IMR-90 (cell line): ENCODE data around the gene P2RX3. TPM values are rescaled to one million over a fixed set of nuclear protein-coding genes. Genes with fewer than 3 reads are reported as not detected.

Experiments used
- ATAC-seq: fragments of 200-7000 bp; cut with Tn5 transposase; 2 replicates; pipeline ENCODE4 v1.9.1; 2020; ENCODE audit warnings: low read depth, mild to moderate bottlenecking, moderate library complexity
- BruUV-seq: library from RNA; stranded (reverse); fragments of 400-500 nt; replicated peaks from 2 replicates; lab custom pipeline; 2021; lab: Mats Ljungman, UMichigan
- CTCF ChIA-PET: fragments of 300-600 bp; formaldehyde crosslinking; extraction: SDS; loops from one replicate; lab custom pipeline; 2021; ENCODE audit warnings: antibody characterized with exemption; lab: Yijun Ruan, JAX
- POLR2A ChIA-PET: fragments of 300-600 bp; sonication (Branson Sonifier 250); formaldehyde crosslinking; loops from one replicate; lab custom pipeline; 2022; ENCODE audit warnings: antibody characterized with exemption; ENCODE audit not compliant: unreplicated experiment; lab: Charles Lee
- DNase-seq: peaks from one replicate; pipeline ENCODE4 v3.0.0; 2013
- H2AFZ ChIP-seq: replicated peaks from 2 replicates; pipeline ENCODE3; 2013; ENCODE audit warnings: low read length, mild to moderate bottlenecking; ENCODE audit not compliant: poor library complexity
- H2AK5ac ChIP-seq: 2 replicates; pipeline ENCODE4 v1.6.1; 2013; ENCODE audit warnings: low read depth, low read length, inconsistent platforms
- H2AK9ac ChIP-seq: replicated peaks from 2 replicates; pipeline ENCODE3; 2013; ENCODE audit warnings: mild to moderate bottlenecking, low read depth, low read length, moderate library complexity; ENCODE audit not compliant: poor library complexity
- H2BK120ac ChIP-seq: 2 replicates; pipeline ENCODE4 v1.6.1; 2013; ENCODE audit warnings: low read depth, low read length, inconsistent platforms
- H2BK15ac ChIP-seq: 3 replicates; pipeline ENCODE4 v1.6.1; 2013; ENCODE audit warnings: low read depth, low read length, inconsistent platforms
- H2BK20ac ChIP-seq: 2 replicates; pipeline ENCODE4 v1.6.1; 2013; ENCODE audit warnings: low read depth, mild to moderate bottlenecking, inconsistent platforms, low read length, moderate library complexity
- H2BK5ac ChIP-seq: 2 replicates; pipeline ENCODE4 v1.6.1; 2013; ENCODE audit warnings: mild to moderate bottlenecking, low read depth, low read length, inconsistent platforms; ENCODE audit not compliant: poor library complexity, severe bottlenecking
- H3K14ac ChIP-seq: replicated peaks from 2 replicates; pipeline ENCODE4 v1.6.1; 2013; ENCODE audit warnings: low read depth, low read length, inconsistent platforms
- H3K18ac ChIP-seq: 2 replicates; pipeline ENCODE4 v1.6.1; 2013; ENCODE audit warnings: low read depth, low read length, control low read depth
- H3K23ac ChIP-seq: 2 replicates; pipeline ENCODE4 v1.6.1; 2013; ENCODE audit warnings: low read depth, low read length, inconsistent platforms
- H3K27ac ChIP-seq: 2 replicates; pipeline ENCODE4 v1.5.1; 2013; ENCODE audit warnings: mild to moderate bottlenecking, control low read depth, low read length; ENCODE audit not compliant: insufficient read depth
- H3K27me3 ChIP-seq: 2 replicates; pipeline ENCODE4 v1.6.1; 2013; ENCODE audit warnings: low read length; ENCODE audit not compliant: control insufficient read depth, insufficient read depth
- H3K36me3 ChIP-seq: 2 replicates; pipeline ENCODE4 v1.6.1; 2013; ENCODE audit warnings: low read length, mixed read lengths; ENCODE audit not compliant: control insufficient read depth, insufficient read depth
- H3K4ac ChIP-seq: 2 replicates; pipeline ENCODE4 v1.6.1; 2013; ENCODE audit warnings: low read depth, low read length, inconsistent platforms
- H3K4me1 ChIP-seq: 2 replicates; pipeline ENCODE4 v1.6.1; 2013; ENCODE audit warnings: low read length, mixed read lengths; ENCODE audit not compliant: control insufficient read depth, insufficient read depth
- H3K4me2 ChIP-seq: 2 replicates; pipeline ENCODE4 v1.6.1; 2013; ENCODE audit warnings: low read depth, mild to moderate bottlenecking, control low read depth, low read length, moderate library complexity
- H3K4me3 ChIP-seq: 2 replicates; pipeline ENCODE4 v1.5.1; 2013; ENCODE audit warnings: low read depth, mild to moderate bottlenecking, control low read depth, low read length, moderate library complexity; ENCODE audit not compliant: insufficient read depth
- H3K56ac ChIP-seq: 2 replicates; pipeline ENCODE4 v1.6.1; 2013; ENCODE audit warnings: low read length, inconsistent platforms; ENCODE audit not compliant: insufficient read depth; ENCODE audit errors: extremely low read depth
- H3K79me1 ChIP-seq, 2 experiments: 2 replicates each; pipeline ENCODE4 v1.6.1; 2013; ENCODE audit warnings: low read length in 2 of 2, inconsistent platforms in 1 of 2, low read depth in 1 of 2
- H3K9ac ChIP-seq: 2 replicates; pipeline ENCODE4 v1.6.1; 2013; ENCODE audit warnings: low read depth, low read length, control low read depth
- H3K9me1 ChIP-seq: 2 replicates; pipeline ENCODE4 v1.6.1; 2013; ENCODE audit warnings: low read length, inconsistent platforms; ENCODE audit not compliant: insufficient read depth
- H3K9me3 ChIP-seq: 2 replicates; pipeline ENCODE4 v1.6.1; 2013; ENCODE audit warnings: low read length; ENCODE audit not compliant: control insufficient read depth, insufficient read depth
- H4K20me1 ChIP-seq: 2 replicates; pipeline ENCODE4 v1.6.1; 2013; ENCODE audit warnings: low read length, inconsistent platforms; ENCODE audit not compliant: insufficient read depth
- H4K5ac ChIP-seq: 2 replicates; pipeline ENCODE4 v1.6.1; 2013; ENCODE audit warnings: mild to moderate bottlenecking, low read depth, low read length, control low read depth
- H4K8ac ChIP-seq, 2 experiments: 2 replicates each; pipeline ENCODE4 v1.6.1; 2013; ENCODE audit warnings: low read depth in 2 of 2, low read length in 2 of 2, control low read depth in 1 of 2, inconsistent platforms in 1 of 2
- H4K91ac ChIP-seq: 2 replicates; pipeline ENCODE4 v1.6.1; 2013; ENCODE audit warnings: low read depth, low read length, inconsistent platforms; ENCODE audit not compliant: insufficient read depth
- BHLHE40 ChIP-seq: fragments of 150-350 bp; IDR thresholded peaks from 2 replicates; pipeline ENCODE4 v1.6.1; 2016; ENCODE audit warnings: mild to moderate bottlenecking, low read depth, low read length
- CEBPB ChIP-seq: IDR thresholded peaks from 2 replicates; pipeline ENCODE4 v1.6.1; 2012; ENCODE audit warnings: low read depth, low read length, improper control_type of control experiment
- CTCF ChIP-seq: conservative IDR thresholded peaks from 2 replicates; pipeline ENCODE4 v1.5.1; 2012; ENCODE audit warnings: mild to moderate bottlenecking, low read depth, low read length, improper control_type of control experiment
- ELK1 ChIP-seq: fragments of 150-350 bp; IDR thresholded peaks from 2 replicates; pipeline ENCODE4 v1.6.1; 2016; ENCODE audit warnings: low read depth, mild to moderate bottlenecking, low read length, moderate library complexity, borderline replicate concordance
- MAFK ChIP-seq: IDR thresholded peaks from 2 replicates; pipeline ENCODE4 v1.6.1; 2012; ENCODE audit warnings: low read depth, low read length, improper control_type of control experiment
- MAZ ChIP-seq: IDR thresholded peaks from 2 replicates; pipeline ENCODE4 v1.6.1; 2012; ENCODE audit warnings: low read depth, mild to moderate bottlenecking, low read length, improper control_type of control experiment, moderate library complexity, borderline replicate concordance
- MXI1 ChIP-seq: IDR thresholded peaks from 2 replicates; pipeline ENCODE4 v1.6.1; 2012; ENCODE audit warnings: low read depth, mild to moderate bottlenecking, low read length, moderate library complexity, borderline replicate concordance
- NFE2L2 ChIP-seq: fragments of 150-350 bp; IDR thresholded peaks from 2 replicates; pipeline ENCODE4 v1.6.1; 2016; ENCODE audit warnings: low read depth, mild to moderate bottlenecking, low read length
- POLR2A ChIP-seq: IDR thresholded peaks from 2 replicates; pipeline ENCODE4 v1.6.1; 2012; ENCODE audit warnings: mild to moderate bottlenecking, low read depth, low read length
- RCOR1 ChIP-seq: IDR thresholded peaks from 2 replicates; pipeline ENCODE4 v1.6.1; 2012; ENCODE audit warnings: mild to moderate bottlenecking, low read length, improper control_type of control experiment; ENCODE audit not compliant: insufficient replicate concordance
- RFX5 ChIP-seq: IDR thresholded peaks from 2 replicates; pipeline ENCODE4 v1.8.0; 2012; ENCODE audit warnings: low read depth, mild to moderate bottlenecking, low read length, moderate library complexity
- SMC3 ChIP-seq: fragments of 150-350 bp; IDR thresholded peaks from 2 replicates; pipeline ENCODE4 v1.6.1; 2016; ENCODE audit warnings: low read depth, mild to moderate bottlenecking, antibody characterized with exemption, low read length, moderate library complexity
- WGBS, 2 experiments: methylation state at CpG; one replicate each; pipeline versions ENCODE4 v1.1.5 to v1.1.7; 2013; ENCODE audit warnings: missing lambda C conversion rate in 2 of 2; ENCODE audit not compliant: insufficient read length in 1 of 2; ENCODE audit errors: extremely low coverage in 2 of 2; 5-methylcytosine and 5-hydroxymethylcytosine counted together
- dilution Hi-C: fragments of 300-500 bp; cut with HindIII; formaldehyde crosslinking; loops from one replicate; pipeline ENCODE4 v1.14.3; 2018; ENCODE audit warnings: low sequenced_read_pairs; ENCODE audit not compliant: unreplicated experiment
- in situ Hi-C: fragments of 300-500 bp; cut with MboI; formaldehyde crosslinking; loops from 3 replicates; pipeline ENCODE4 v1.14.3; 2019; ENCODE audit warnings: low sequenced_read_pairs, inconsistent platforms, mixed read lengths
- intact Hi-C: fragments of 100-400 bp; cut with micrococcal nuclease; formaldehyde crosslinking; loops from 2 replicates; pipeline ENCODE4 v1.10.0; 2022
- polyA plus RNA-seq, 3 experiments: library from polyadenylated mRNA; depleted of rRNA; stranded (reverse); fragments of >200 nt; gene quantifications; 2 replicates each; pipeline ENCODE4 v1.2.3, GENCODE V29; 2012; ENCODE audit warnings: low replicate concordance in 1 of 3
- total RNA-seq: library from RNA; depleted of rRNA; stranded (reverse); fragments of >200 nt; gene quantifications from 2 replicates; pipeline ENCODE4 v1.2.3, GENCODE V29; 2012

The P2RX3 gene
- total and polyA plus RNA-seq, 2 of the 4 experiments (the other 2 are of a cell fraction) = not detected

GRCh38 chr11:57394203-57394965 is 56.2 kb downstream of the P2RX3 start:
- Histone ChIP-seq H3K4ac (no peak overlapping the region), H4K5ac (no peak overlapping the region), H3K9me3 (no peaks in the 10 kb centered on the region), H3K14ac (no peak overlapping the region), H3K18ac (no peak overlapping the region), H4K20me1 (no peaks in the 10 kb centered on the region; the same call in 1 of the 2 replicates), H2AK9ac (no peak overlapping the region), H2BK15ac (no peak overlapping the region), H2BK5ac (no peak overlapping the region), H3K4me1 (no peaks in the 10 kb centered on the region), H3K4me3 (no peak overlapping the region), H3K36me3 (no peaks in the 10 kb centered on the region), H3K27me3 (peaks cover 48% of the 10 kb centered on the region), H4K8ac (no peak overlapping the region), H3K9me1 (no peaks in the 10 kb centered on the region), H2AFZ (no peak overlapping the region), H3K9ac (no peak overlapping the region), H3K56ac (no peak overlapping the region), H3K79me1 (no peaks in the 10 kb centered on the region), H2BK120ac (no peak overlapping the region), H3K4me2 (no peak overlapping the region), H3K23ac (no peak overlapping the region), H2AK5ac (no peak overlapping the region), H3K27ac (no peak overlapping the region), H2BK20ac (no peak overlapping the region), H4K91ac (no peak overlapping the region)
- DNase-seq = no peak
- ATAC-seq = no peak
- TF ChIP-seq RFX5 (no peak), NFE2L2 (no peak), CTCF (no peak), CEBPB (no peak), MAZ (no peak), MAFK (no peak), BHLHE40 (no peak), RCOR1 (no peak), SMC3 (no peak), MXI1 (no peak), POLR2A (no peak), ELK1 (no peak)
- intact Hi-C loops (no loop called here), in situ Hi-C loops (no loop called here), dilution Hi-C loops (no loop called here)
- ChIA-PET POLR2A (no interaction called here), CTCF (no interaction called here)
- WGBS, 2 experiments = 75% methylated on average over 3 of the region's 4 CpGs; no CpG with 5 or more reads in 1 of the 2 experiments
- no TSS peak for BruUV-seq
